ENCODE results near the gene UBLCP1. TPM values are rescaled to one million over a fixed set of nuclear protein-coding genes. Genes with fewer than 3 reads are reported as not detected.

Gene UBLCP1
- total RNA-seq, 2 experiments from 2014 or later = 16.5 to 19.0 TPM

GRCh38 chr5:159220206-159220605, 42.9 kb upstream of the UBLCP1 start:
- Mint-ChIP-seq H3K4me3 (no peak overlapping the region), H3K27ac (no peak overlapping the region), H3K9me3 (no peaks in the 10 kb centered on the region), H3K4me1 (ENCODE audit: low read depth) (peaks cover 4% of the 10 kb centered on the region), H3K27me3 (no peaks in the 10 kb centered on the region), H3K36me3 (ENCODE audit: low read depth) (no peaks in the 10 kb centered on the region)
- no peak overlapping the region for H3K4me3 ChIP-seq (ENCODE audit: low read length)
- intact Hi-C loops (cut with DNase I, micrococcal nuclease) = no loop called here
- ChIA-PET CTCF (no interaction called here), POLR2A (no interaction called here)
- no peaks in the 10 kb centered on the region for H3K9me3 ChIP-seq (ENCODE audit: control insufficient read depth in 1 of 2, insufficient read depth in 1 of 2, low read length in 2 of 2)
- no peak overlapping the region for H3K27ac ChIP-seq (ENCODE audit: low read depth in 1 of 2, low read length in 2 of 2)
- no peaks in the 10 kb centered on the region for H3K4me1 ChIP-seq (ENCODE audit: insufficient read depth, low read length)
- DNase-seq = no peak
- TF ChIP-seq CTCF (IDR thresholded peaks at IDR 0.05) = no peak
- H3K27me3 ChIP-seq (ENCODE audit: control insufficient read depth in 1 of 2, insufficient read depth in 2 of 2, low read length in 2 of 2) = no peaks in the 10 kb centered on the region
- ATAC-seq (ENCODE audit: poor library complexity) = no peak
- no peaks in the 10 kb centered on the region for H3K36me3 ChIP-seq (ENCODE audit: insufficient read depth, low read length)

- Mint-ChIP-seq H3K27me3 (no peaks in the 10 kb centered on the region), H3K4me3 (no peak overlapping the region), H3K27ac (no peak overlapping the region), H3K4me1 (ENCODE audit: low read depth) (no peaks in the 10 kb centered on the region), H3K36me3 (ENCODE audit: low read depth) (no peaks in the 10 kb centered on the region), H3K9me3 (no peaks in the 10 kb centered on the region)
- ATAC-seq (ENCODE audit: poor library complexity) (no peak), DNase-seq (no peak)
- Histone ChIP-seq H3K36me3 (ENCODE audit: insufficient read depth, low read length) (no peaks in the 10 kb centered on the region), H3K9me3 (ENCODE audit: control insufficient read depth in 1 of 2, insufficient read depth in 1 of 2, low read length in 2 of 2) (no peaks in the 10 kb centered on the region), H3K27me3 (ENCODE audit: control insufficient read depth in 1 of 2, insufficient read depth in 2 of 2, low read length in 2 of 2) (no peaks in the 10 kb centered on the region), H3K4me1 (ENCODE audit: insufficient read depth, low read length) (no peaks in the 10 kb centered on the region), H3K27ac (ENCODE audit: low read depth in 1 of 2, low read length in 2 of 2) (no peak overlapping the region), H3K4me3 (ENCODE audit: low read length) (no peak overlapping the region)
- intact Hi-C loops (cut with DNase I, micrococcal nuclease) = no loop called here
- POLR2A ChIA-PET = no interaction called here
- no peak for TF ChIP-seq CTCF (IDR thresholded peaks at IDR 0.05)
- CTCF ChIA-PET = no interaction called here
Measured at GRCh38 chr5:159223469-159223868, 39.6 kb upstream of the UBLCP1 start.

GRCh38 chr5:159224471-159224870, 38.6 kb upstream of the UBLCP1 start:
- DNase-seq = no peak
- Mint-ChIP-seq H3K27me3 (no peaks in the 10 kb centered on the region), H3K36me3 (ENCODE audit: low read depth) (no peaks in the 10 kb centered on the region), H3K9me3 (no peaks in the 10 kb centered on the region), H3K4me3 (no peak overlapping the region), H3K4me1 (ENCODE audit: low read depth) (no peaks in the 10 kb centered on the region), H3K27ac (no peak overlapping the region)
- ATAC-seq (ENCODE audit: poor library complexity) = no peak
- H3K4me1 ChIP-seq (ENCODE audit: insufficient read depth, low read length) = no peaks in the 10 kb centered on the region
- H3K9me3 ChIP-seq (ENCODE audit: control insufficient read depth in 1 of 2, insufficient read depth in 1 of 2, low read length in 2 of 2) = no peaks in the 10 kb centered on the region
- H3K4me3 ChIP-seq (ENCODE audit: low read length) = no peak overlapping the region
- POLR2A ChIA-PET = no interaction called here
- CTCF ChIA-PET = no interaction called here
- H3K36me3 ChIP-seq (ENCODE audit: insufficient read depth, low read length) = no peaks in the 10 kb centered on the region
- no peak for TF ChIP-seq CTCF (IDR thresholded peaks at IDR 0.05)
- intact Hi-C loops (cut with DNase I, micrococcal nuclease) = no loop called here
- H3K27me3 ChIP-seq (ENCODE audit: control insufficient read depth in 1 of 2, insufficient read depth in 2 of 2, low read length in 2 of 2) = no peaks in the 10 kb centered on the region
- no peak overlapping the region for H3K27ac ChIP-seq (ENCODE audit: low read depth in 1 of 2, low read length in 2 of 2)

Measured in CD4-positive, alpha-beta T cell (primary cell).